B cell (primary cell): ENCODE data around the gene BRINP2. TPM values are rescaled to one million over a fixed set of nuclear protein-coding genes. Genes with fewer than 3 reads are reported as not detected.

Experiments
- ATAC-seq: fragments of 200-7000 bp; cut with Tn5 transposase; one replicate; pipeline ENCODE4 v1.10.0; 2021; ENCODE audit warnings: low read depth, mild to moderate bottlenecking, moderate number of reproducible peaks, moderate library complexity
- CTCF ChIA-PET: fragments of 350-600 bp; sonication (Branson Sonifier 250); formaldehyde crosslinking; loops from one replicate; lab custom pipeline; 2021; ENCODE audit warnings: antibody characterized with exemption, inconsistent platforms; lab: Charles Lee
- POLR2A ChIA-PET: fragments of 350-600 bp; sonication (Branson Sonifier 250); formaldehyde crosslinking; loops from one replicate; lab custom pipeline; 2021; ENCODE audit warnings: antibody characterized with exemption; lab: Charles Lee
- DNase-seq: peaks from one replicate; pipeline ENCODE4 v3.0.0; 2013
- H2AFZ ChIP-seq: 2 replicates; pipeline ENCODE4 v1.6.1; 2012; ENCODE audit warnings: mild to moderate bottlenecking, low read depth, low read length; ENCODE audit not compliant: insufficient read depth, poor library complexity, severe bottlenecking
- H3K27ac ChIP-seq, 2 donors: 1 replicate in 1 of 2; 2 replicates in 1 of 2; pipeline ENCODE4 v1.5.1; 2012 to 2013; ENCODE audit warnings: low read length in 2 of 2, mild to moderate bottlenecking in 2 of 2, moderate library complexity in 1 of 2
- H3K27me3 ChIP-seq, 4 experiments: fragments of 200-600 bp in 1 of 4; sonication (generic) in 1 of 4; replicated peaks in 1 of 4; 1 replicate in 2 of 4; 2 replicates in 2 of 4; pipeline versions ENCODE4 v1.6.1 to v1.7.0; 2013 to 2016; ENCODE audit warnings: low read length in 3 of 4, mild to moderate bottlenecking in 2 of 4, mixed read lengths in 1 of 4, moderate library complexity in 1 of 4; ENCODE audit not compliant: insufficient read depth in 4 of 4, control insufficient read depth in 3 of 4; ENCODE audit errors: control extremely low read depth in 1 of 4
- H3K36me3 ChIP-seq, 2 experiments: replicated peaks in 1 of 2; 1 replicate in 1 of 2; 2 replicates in 1 of 2; pipeline versions ENCODE4 v1.6.1 to v1.7.1; 2013; ENCODE audit warnings: low read length in 1 of 2; ENCODE audit not compliant: insufficient read depth in 2 of 2, control insufficient read depth in 1 of 2; ENCODE audit errors: control extremely low read depth in 1 of 2, extremely low read depth in 1 of 2
- H3K4me1 ChIP-seq, 2 donors: fragments of 200-600 bp in 1 of 2; sonication (generic) in 1 of 2; 1 replicate in 1 of 2; 2 replicates in 1 of 2; pipeline versions ENCODE4 v1.5.1 to v1.6.1; 2013 to 2017; ENCODE audit warnings: low read length in 2 of 2; ENCODE audit not compliant: control insufficient read depth in 2 of 2, insufficient read depth in 2 of 2
- H3K4me2 ChIP-seq: replicated peaks from 2 replicates; pipeline ENCODE3; 2012; ENCODE audit warnings: mild to moderate bottlenecking, low read depth, low read length; ENCODE audit not compliant: poor library complexity, severe bottlenecking
- H3K4me3 ChIP-seq, 5 experiments: fragments of 200-600 bp in 1 of 5; sonication (generic) in 1 of 5; 1 replicate in 3 of 5; 2 replicates in 2 of 5; pipeline versions ENCODE4 v1.5.1 to v1.7.0; 2011 to 2016; ENCODE audit warnings: low read length in 4 of 5, mild to moderate bottlenecking in 4 of 5, low read depth in 2 of 5, control low read depth in 1 of 5, moderate library complexity in 1 of 5; ENCODE audit not compliant: insufficient read depth in 1 of 5; ENCODE audit errors: control extremely low read depth in 1 of 5, extremely low read depth in 1 of 5
- H3K79me2 ChIP-seq: fragments of 200-600 bp; sonication (generic); one replicate; pipeline ENCODE4 v1.6.0; 2016; ENCODE audit warnings: low read length; ENCODE audit not compliant: control insufficient read depth, insufficient read depth
- H3K9ac ChIP-seq: fragments of 200-600 bp; sonication (generic); 2 replicates; pipeline ENCODE4 v1.6.1; 2017; ENCODE audit warnings: mild to moderate bottlenecking, low read length, moderate library complexity
- H3K9me3 ChIP-seq, 3 donors: one replicate each; pipeline versions ENCODE4 v1.6.1 to v1.7.1; 2013; ENCODE audit warnings: low read length in 2 of 3; ENCODE audit not compliant: control insufficient read depth in 2 of 3, insufficient read depth in 1 of 3; ENCODE audit errors: control extremely low read depth in 1 of 3
- H4K20me1 ChIP-seq: 2 replicates; pipeline ENCODE4 v1.6.0; 2012; ENCODE audit warnings: mild to moderate bottlenecking, low read length; ENCODE audit not compliant: insufficient read depth, control insufficient read depth, poor library complexity, severe bottlenecking
- H3K27ac Mint-ChIP-seq: one replicate; pipeline ENCODE4 v1.8.0; 2021; ENCODE audit warnings: mixed read lengths
- H3K27me3 Mint-ChIP-seq: one replicate; pipeline ENCODE4 v1.8.0; 2021; ENCODE audit warnings: mixed read lengths
- H3K4me1 Mint-ChIP-seq: one replicate; pipeline ENCODE4 v1.8.0; 2021; ENCODE audit warnings: mixed read lengths
- H3K4me3 Mint-ChIP-seq: one replicate; pipeline ENCODE4 v1.8.0; 2021; ENCODE audit warnings: mixed read lengths
- H3K9me3 Mint-ChIP-seq: one replicate; pipeline ENCODE4 v1.8.0; 2022; ENCODE audit warnings: mixed read lengths; ENCODE audit not compliant: insufficient read depth
- EZH2 ChIP-seq: IDR thresholded peaks from 2 replicates; pipeline ENCODE4 v1.6.1; 2012; ENCODE audit warnings: borderline replicate concordance, low read depth, mild to moderate bottlenecking, moderate library complexity, low read length; ENCODE audit not compliant: insufficient read depth, poor library complexity, severe bottlenecking
- WGBS: methylation state at CpG from one replicate; pipeline ENCODE4 v1.1.5; 2013; ENCODE audit warnings: missing lambda C conversion rate; ENCODE audit not compliant: insufficient coverage; 5-methylcytosine and 5-hydroxymethylcytosine counted together
- intact Hi-C: fragments of 100-400 bp; cut with micrococcal nuclease; formaldehyde crosslinking; loops from one replicate; pipeline ENCODE4 v1.10.0; 2022
- polyA plus RNA-seq: library from polyadenylated mRNA; depleted of rRNA; stranded (reverse); fragments of >200 nt; gene quantifications from 2 replicates; pipeline ENCODE4 v1.2.3, GENCODE V29; 2012
- total RNA-seq, 2 donors: library from RNA; stranded (reverse); fragments of 120-200 nt in 1 of 2; gene quantifications; 1 replicate in 1 of 2; 2 replicates in 1 of 2; pipeline versions ENCODE4 v1.2.3 to v1.2.4, GENCODE V29; 2013 to 2022
- TF ChIP-seq, protein P1 (sequence below): fragments of 200-600 bp; IDR thresholded peaks from one replicate; pipeline ENCODE4 v1.8.0; 2022; ENCODE audit warnings: antibody characterized with exemption, mild to moderate bottlenecking

The BRINP2 gene
- total and polyA plus RNA-seq, 2 donors (not counting 1 experiment from before 2014, with no cell fraction given): not detected

DNA sequence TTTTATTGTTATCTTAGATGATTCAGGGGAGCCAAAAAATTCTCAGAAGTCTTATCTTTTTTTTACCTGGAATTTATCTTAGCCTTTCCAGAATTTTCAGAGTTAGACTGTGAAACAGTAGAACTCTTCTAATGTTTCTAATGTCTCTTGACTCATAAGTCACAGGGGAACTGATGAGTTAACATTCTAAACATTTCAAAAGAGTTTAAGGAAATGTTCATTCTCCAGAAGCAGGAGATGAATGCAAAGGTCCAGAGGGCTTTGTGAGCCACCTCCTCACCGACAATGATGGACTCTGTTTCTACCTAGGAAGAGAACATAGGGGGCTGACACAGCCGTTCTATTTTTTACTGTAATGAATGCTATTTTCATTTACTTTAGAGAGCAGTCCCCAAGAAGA is 157.5 kb downstream of the BRINP2 start:
- no peak overlapping the region for H2AFZ ChIP-seq
- ChIA-PET CTCF (no interaction called here), POLR2A (no interaction called here)
- TF ChIP-seq EZH2: no peak
- TF ChIP-seq, protein P1, sequence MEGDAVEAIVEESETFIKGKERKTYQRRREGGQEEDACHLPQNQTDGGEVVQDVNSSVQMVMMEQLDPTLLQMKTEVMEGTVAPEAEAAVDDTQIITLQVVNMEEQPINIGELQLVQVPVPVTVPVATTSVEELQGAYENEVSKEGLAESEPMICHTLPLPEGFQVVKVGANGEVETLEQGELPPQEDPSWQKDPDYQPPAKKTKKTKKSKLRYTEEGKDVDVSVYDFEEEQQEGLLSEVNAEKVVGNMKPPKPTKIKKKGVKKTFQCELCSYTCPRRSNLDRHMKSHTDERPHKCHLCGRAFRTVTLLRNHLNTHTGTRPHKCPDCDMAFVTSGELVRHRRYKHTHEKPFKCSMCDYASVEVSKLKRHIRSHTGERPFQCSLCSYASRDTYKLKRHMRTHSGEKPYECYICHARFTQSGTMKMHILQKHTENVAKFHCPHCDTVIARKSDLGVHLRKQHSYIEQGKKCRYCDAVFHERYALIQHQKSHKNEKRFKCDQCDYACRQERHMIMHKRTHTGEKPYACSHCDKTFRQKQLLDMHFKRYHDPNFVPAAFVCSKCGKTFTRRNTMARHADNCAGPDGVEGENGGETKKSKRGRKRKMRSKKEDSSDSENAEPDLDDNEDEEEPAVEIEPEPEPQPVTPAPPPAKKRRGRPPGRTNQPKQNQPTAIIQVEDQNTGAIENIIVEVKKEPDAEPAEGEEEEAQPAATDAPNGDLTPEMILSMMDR: no peak
- intact Hi-C loops: no loop called here
- no peaks in the 10 kb centered on the region for H4K20me1 ChIP-seq
- H3K4me3 Mint-ChIP-seq: no peak overlapping the region
- no peaks in the 10 kb centered on the region for H3K9me3 Mint-ChIP-seq
- H3K4me1 Mint-ChIP-seq: no peaks in the 10 kb centered on the region
- DNase-seq (no peak), ATAC-seq (no peak)
- H3K4me1 ChIP-seq: no peaks in the 10 kb centered on the region
- no peak overlapping the region for H3K27ac ChIP-seq
- peaks cover 0 to 5% (median 0%) of the 10 kb centered on the region in 3 donors for H3K9me3 ChIP-seq
- no peaks in the 10 kb centered on the region for H3K27me3 Mint-ChIP-seq
- H3K36me3 ChIP-seq: no peaks in the 10 kb centered on the region
- H3K4me3 ChIP-seq: no peak overlapping the region
- H3K9ac ChIP-seq: no peak overlapping the region
- peaks cover 0 to 2% (median 0%) of the 10 kb centered on the region in 4 experiments for H3K27me3 ChIP-seq
- no peaks in the 10 kb centered on the region for H3K79me2 ChIP-seq
- WGBS: no CpG with 5 or more reads among the region's 2 CpGs
- no peak overlapping the region for H3K27ac Mint-ChIP-seq
- H3K4me2 ChIP-seq: no peak overlapping the region

DNA sequence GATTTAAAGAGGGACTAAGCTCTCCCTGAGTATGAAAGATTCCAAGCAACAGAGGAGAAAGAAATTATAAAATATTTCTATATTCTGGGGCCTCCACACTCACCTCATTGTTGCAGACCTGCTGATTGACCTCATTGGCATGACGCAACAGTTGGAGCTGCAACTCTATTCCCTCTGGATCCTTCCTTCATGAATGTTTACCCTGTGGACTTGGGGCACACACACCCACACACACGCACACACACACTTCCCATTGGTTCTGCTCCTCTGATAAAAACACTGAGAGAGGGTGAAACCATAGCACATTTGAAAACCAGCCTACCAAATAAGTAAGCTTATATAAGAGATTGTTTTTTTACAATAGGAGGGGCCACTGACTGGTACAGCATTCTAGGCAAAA is 159.1 kb downstream of the BRINP2 start:
- DNase-seq (no peak), ATAC-seq (no peak)
- ChIA-PET CTCF (no interaction called here), POLR2A (no interaction called here)
- Histone ChIP-seq H3K27me3 (peaks cover 0 to 2% (median 0%) of the 10 kb centered on the region in 4 experiments), H2AFZ (no peak overlapping the region), H3K4me3 (no peak overlapping the region), H3K36me3 (no peaks in the 10 kb centered on the region), H3K4me1 (no peaks in the 10 kb centered on the region), H3K9me3 (peaks cover 0 to 5% (median 0%) of the 10 kb centered on the region in 3 donors), H3K27ac (no peak overlapping the region), H3K4me2 (no peak overlapping the region), H3K9ac (no peak overlapping the region), H4K20me1 (no peaks in the 10 kb centered on the region), H3K79me2 (no peaks in the 10 kb centered on the region)
- Mint-ChIP-seq H3K27ac (no peak overlapping the region), H3K4me1 (no peaks in the 10 kb centered on the region), H3K4me3 (no peak overlapping the region), H3K27me3 (no peaks in the 10 kb centered on the region), H3K9me3 (no peaks in the 10 kb centered on the region)
- intact Hi-C loops: no loop called here
- WGBS: 100% methylated on average over 1 of the region's 2 CpGs
- no peak for TF ChIP-seq EZH2
- TF ChIP-seq, protein P1: no peak

Other genes starting within 250 kb of the BRINP2 start
- gene ASTN1, start 6.2 kb upstream of the BRINP2 start, total RNA-seq: not detected in 2 replicates
- not detected in 2 replicates for gene ASTN1, start 6.2 kb upstream of the BRINP2 start, polyA plus RNA-seq